ENCODE measurements around the gene FBLN2.

DNA sequence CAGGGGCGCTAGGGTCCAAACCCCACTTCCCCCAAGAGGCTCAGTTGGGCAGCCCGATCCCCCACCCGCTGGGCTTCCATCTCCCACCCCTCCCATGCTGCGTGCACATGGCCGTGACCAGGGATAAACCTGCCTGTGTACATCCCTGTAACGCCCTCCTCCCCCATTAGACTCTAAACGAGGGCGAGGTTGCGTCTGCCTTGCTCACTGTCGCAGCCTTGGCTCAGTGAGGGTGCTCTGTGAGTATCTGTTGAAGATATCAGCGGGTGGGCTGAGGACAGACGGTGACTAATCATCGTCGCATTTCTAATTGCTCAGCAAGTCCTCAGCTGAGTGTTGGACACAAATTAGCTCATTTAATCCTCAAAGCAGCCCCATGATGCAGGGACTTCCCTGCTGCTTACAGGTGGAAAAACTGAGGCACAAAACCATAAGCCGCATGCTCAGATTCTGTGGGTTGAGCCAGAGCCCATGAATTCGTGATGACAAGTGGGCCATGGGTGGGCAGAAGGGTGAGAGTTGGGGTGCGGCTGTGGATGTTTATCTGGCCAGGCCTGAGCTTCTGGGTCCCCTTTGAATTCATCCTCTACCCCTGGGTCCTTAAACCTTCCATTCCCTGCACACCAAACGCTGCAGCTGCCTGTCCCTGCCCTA lies 26.0 kb downstream of the FBLN2 start:
- TF ChIP-seq, protein P1, sequence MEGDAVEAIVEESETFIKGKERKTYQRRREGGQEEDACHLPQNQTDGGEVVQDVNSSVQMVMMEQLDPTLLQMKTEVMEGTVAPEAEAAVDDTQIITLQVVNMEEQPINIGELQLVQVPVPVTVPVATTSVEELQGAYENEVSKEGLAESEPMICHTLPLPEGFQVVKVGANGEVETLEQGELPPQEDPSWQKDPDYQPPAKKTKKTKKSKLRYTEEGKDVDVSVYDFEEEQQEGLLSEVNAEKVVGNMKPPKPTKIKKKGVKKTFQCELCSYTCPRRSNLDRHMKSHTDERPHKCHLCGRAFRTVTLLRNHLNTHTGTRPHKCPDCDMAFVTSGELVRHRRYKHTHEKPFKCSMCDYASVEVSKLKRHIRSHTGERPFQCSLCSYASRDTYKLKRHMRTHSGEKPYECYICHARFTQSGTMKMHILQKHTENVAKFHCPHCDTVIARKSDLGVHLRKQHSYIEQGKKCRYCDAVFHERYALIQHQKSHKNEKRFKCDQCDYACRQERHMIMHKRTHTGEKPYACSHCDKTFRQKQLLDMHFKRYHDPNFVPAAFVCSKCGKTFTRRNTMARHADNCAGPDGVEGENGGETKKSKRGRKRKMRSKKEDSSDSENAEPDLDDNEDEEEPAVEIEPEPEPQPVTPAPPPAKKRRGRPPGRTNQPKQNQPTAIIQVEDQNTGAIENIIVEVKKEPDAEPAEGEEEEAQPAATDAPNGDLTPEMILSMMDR (IDR thresholded peaks at IDR 0.05), result no peak
- TF ChIP-seq POLR2A (IDR thresholded peaks at IDR 0.05; ENCODE audit: low read depth), result no peak

Measured in esophagus muscularis mucosa (tissue), 3 donors.